WTC11 (cell line): ENCODE results near the gene OTUD4. TPM values are rescaled to one million over a fixed set of nuclear protein-coding genes. Genes with fewer than 3 reads are reported as not detected.

ENCODE experiments used
- ATF3 ChIP-seq: sonication (generic); formaldehyde crosslinking; conservative IDR thresholded peaks from 2 replicates; pipeline ENCODE4 v1.8.1; 2022; ENCODE audit warnings: mild to moderate bottlenecking, missing genetic modification reagents
- CTCF ChIP-seq: fragments of 200-600 bp; IDR thresholded peaks from 2 replicates; pipeline ENCODE4 v1.8.0; 2022; ENCODE audit warnings: antibody characterized with exemption
- E2F5 ChIP-seq: sonication (generic); formaldehyde crosslinking; IDR thresholded peaks from 2 replicates; pipeline ENCODE4 v1.8.1; 2022; ENCODE audit warnings: mild to moderate bottlenecking, moderate library complexity, missing genetic modification reagents
- ESRRA ChIP-seq: sonication (generic); formaldehyde crosslinking; IDR thresholded peaks from 2 replicates; pipeline ENCODE4 v1.8.1; 2022; ENCODE audit warnings: mild to moderate bottlenecking, missing genetic modification reagents, borderline replicate concordance
- ETV6 ChIP-seq: sonication (generic); formaldehyde crosslinking; IDR thresholded peaks from 2 replicates; pipeline ENCODE4 v1.8.1; 2022; ENCODE audit warnings: mild to moderate bottlenecking, missing genetic modification reagents
- HMGA2 ChIP-seq: fragments of 250-450 bp; sonication (Bioruptor Pico); IDR thresholded peaks from 2 replicates; pipeline ENCODE4 v1.4.0; 2021; ENCODE audit warnings: mild to moderate bottlenecking, moderate library complexity
- MXD4 ChIP-seq: fragments of 250-450 bp; sonication (Bioruptor Pico); IDR thresholded peaks from 2 replicates; pipeline ENCODE4 v1.8.0; 2021; ENCODE audit warnings: mild to moderate bottlenecking, moderate library complexity, borderline replicate concordance
- NFATC4 ChIP-seq: fragments of 250-450 bp; sonication (Bioruptor Pico); IDR thresholded peaks from 2 replicates; pipeline ENCODE4 v1.9.0; 2021; ENCODE audit warnings: mild to moderate bottlenecking
- NR1H2 ChIP-seq: sonication (generic); formaldehyde crosslinking; IDR thresholded peaks from 2 replicates; pipeline ENCODE4 v1.9.0; 2021; ENCODE audit warnings: mild to moderate bottlenecking, moderate library complexity, missing genetic modification reagents
- PRRX2 ChIP-seq: fragments of 250-450 bp; sonication (Bioruptor Pico); IDR thresholded peaks from 2 replicates; pipeline ENCODE4 v1.8.0; 2021; ENCODE audit warnings: mild to moderate bottlenecking
- SMAD4 ChIP-seq: sonication (generic); formaldehyde crosslinking; IDR thresholded peaks from 2 replicates; pipeline ENCODE4 v1.8.0; 2022; ENCODE audit warnings: mild to moderate bottlenecking, missing genetic modification reagents
- TEAD4 ChIP-seq: sonication (generic); formaldehyde crosslinking; IDR thresholded peaks from 2 replicates; pipeline ENCODE4 v1.8.0; 2022; ENCODE audit warnings: mild to moderate bottlenecking, missing genetic modification reagents
- TP53 ChIP-seq: sonication (generic); formaldehyde crosslinking; IDR thresholded peaks from 2 replicates; pipeline ENCODE4 v1.8.1; 2023; ENCODE audit warnings: mild to moderate bottlenecking, missing genetic modification reagents
- ZNF121 ChIP-seq: sonication (generic); formaldehyde crosslinking; IDR thresholded peaks from 2 replicates; pipeline ENCODE4 v1.8.0; 2023; ENCODE audit warnings: missing genetic modification reagents
- ZNF423 ChIP-seq: fragments of 250-450 bp; sonication (Bioruptor Pico); IDR thresholded peaks from 2 replicates; pipeline ENCODE4 v2.1.2; 2022; ENCODE audit warnings: mild to moderate bottlenecking, moderate library complexity
- ZNF671 ChIP-seq: fragments of 250-450 bp; sonication (Bioruptor Pico); IDR thresholded peaks from 2 replicates; pipeline ENCODE4 v1.8.0; 2021; ENCODE audit warnings: mild to moderate bottlenecking
- total RNA-seq: library from RNA; stranded (reverse); gene quantifications from 3 replicates; pipeline ENCODE4 v1.2.3, GENCODE V29; 2021
- TF ChIP-seq, protein P1 (sequence below): sonication (generic); formaldehyde crosslinking; IDR thresholded peaks from 2 replicates; pipeline ENCODE4 v1.8.1; 2023; ENCODE audit warnings: mild to moderate bottlenecking, missing genetic modification reagents
- TF ChIP-seq, protein P2 (sequence below): sonication (generic); formaldehyde crosslinking; IDR thresholded peaks from 2 replicates; pipeline ENCODE4 v1.8.0; 2023; ENCODE audit warnings: missing genetic modification reagents, mild to moderate bottlenecking, borderline replicate concordance
- TF ChIP-seq, protein P3 (sequence below): fragments of 250-450 bp; sonication (Bioruptor Pico); IDR thresholded peaks from 2 replicates; pipeline ENCODE4 v1.9.0; 2021; ENCODE audit warnings: mild to moderate bottlenecking

Gene OTUD4
- total RNA-seq, 1 experiment from 2014 or later: 44.6 TPM

GRCh38 chr4:145097821-145098674 lies 82.3 kb downstream of the OTUD4 start, which contains the start of the genes ABCE1 and ANAPC10 (continued):
- TF ChIP-seq HMGA2 (peak; percentile 72), ETV6 (CRISPR knock-in tag) (peak; percentile 93), ZNF121 (CRISPR knock-in tag) (no peak), CTCF (no peak), E2F5 (peak; percentile 46; the same call in 1 of the 2 replicates), NFATC4 (no peak), MXD4 (CRISPR knock-in tag) (no peak), PRRX2 (CRISPR knock-in tag) (no peak), NR1H2 (CRISPR knock-in tag) (no peak), ZNF423 (CRISPR knock-in tag) (no peak), ZNF671 (CRISPR knock-in tag) (no peak), ATF3 (CRISPR knock-in tag) (no peak), ESRRA (CRISPR knock-in tag) (no peak), SMAD4 (no peak), TP53 (peak; percentile 77; the same call in 1 of the 2 replicates), TEAD4 (CRISPR knock-in tag) (no peak)
- TF ChIP-seq, protein P1, sequence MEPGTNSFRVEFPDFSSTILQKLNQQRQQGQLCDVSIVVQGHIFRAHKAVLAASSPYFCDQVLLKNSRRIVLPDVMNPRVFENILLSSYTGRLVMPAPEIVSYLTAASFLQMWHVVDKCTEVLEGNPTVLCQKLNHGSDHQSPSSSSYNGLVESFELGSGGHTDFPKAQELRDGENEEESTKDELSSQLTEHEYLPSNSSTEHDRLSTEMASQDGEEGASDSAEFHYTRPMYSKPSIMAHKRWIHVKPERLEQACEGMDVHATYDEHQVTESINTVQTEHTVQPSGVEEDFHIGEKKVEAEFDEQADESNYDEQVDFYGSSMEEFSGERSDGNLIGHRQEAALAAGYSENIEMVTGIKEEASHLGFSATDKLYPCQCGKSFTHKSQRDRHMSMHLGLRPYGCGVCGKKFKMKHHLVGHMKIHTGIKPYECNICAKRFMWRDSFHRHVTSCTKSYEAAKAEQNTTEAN (CRISPR knock-in tag): 0 out of 2 replicates have a peak, but pooled peaks have one; percentile 24
- TF ChIP-seq, protein P2, sequence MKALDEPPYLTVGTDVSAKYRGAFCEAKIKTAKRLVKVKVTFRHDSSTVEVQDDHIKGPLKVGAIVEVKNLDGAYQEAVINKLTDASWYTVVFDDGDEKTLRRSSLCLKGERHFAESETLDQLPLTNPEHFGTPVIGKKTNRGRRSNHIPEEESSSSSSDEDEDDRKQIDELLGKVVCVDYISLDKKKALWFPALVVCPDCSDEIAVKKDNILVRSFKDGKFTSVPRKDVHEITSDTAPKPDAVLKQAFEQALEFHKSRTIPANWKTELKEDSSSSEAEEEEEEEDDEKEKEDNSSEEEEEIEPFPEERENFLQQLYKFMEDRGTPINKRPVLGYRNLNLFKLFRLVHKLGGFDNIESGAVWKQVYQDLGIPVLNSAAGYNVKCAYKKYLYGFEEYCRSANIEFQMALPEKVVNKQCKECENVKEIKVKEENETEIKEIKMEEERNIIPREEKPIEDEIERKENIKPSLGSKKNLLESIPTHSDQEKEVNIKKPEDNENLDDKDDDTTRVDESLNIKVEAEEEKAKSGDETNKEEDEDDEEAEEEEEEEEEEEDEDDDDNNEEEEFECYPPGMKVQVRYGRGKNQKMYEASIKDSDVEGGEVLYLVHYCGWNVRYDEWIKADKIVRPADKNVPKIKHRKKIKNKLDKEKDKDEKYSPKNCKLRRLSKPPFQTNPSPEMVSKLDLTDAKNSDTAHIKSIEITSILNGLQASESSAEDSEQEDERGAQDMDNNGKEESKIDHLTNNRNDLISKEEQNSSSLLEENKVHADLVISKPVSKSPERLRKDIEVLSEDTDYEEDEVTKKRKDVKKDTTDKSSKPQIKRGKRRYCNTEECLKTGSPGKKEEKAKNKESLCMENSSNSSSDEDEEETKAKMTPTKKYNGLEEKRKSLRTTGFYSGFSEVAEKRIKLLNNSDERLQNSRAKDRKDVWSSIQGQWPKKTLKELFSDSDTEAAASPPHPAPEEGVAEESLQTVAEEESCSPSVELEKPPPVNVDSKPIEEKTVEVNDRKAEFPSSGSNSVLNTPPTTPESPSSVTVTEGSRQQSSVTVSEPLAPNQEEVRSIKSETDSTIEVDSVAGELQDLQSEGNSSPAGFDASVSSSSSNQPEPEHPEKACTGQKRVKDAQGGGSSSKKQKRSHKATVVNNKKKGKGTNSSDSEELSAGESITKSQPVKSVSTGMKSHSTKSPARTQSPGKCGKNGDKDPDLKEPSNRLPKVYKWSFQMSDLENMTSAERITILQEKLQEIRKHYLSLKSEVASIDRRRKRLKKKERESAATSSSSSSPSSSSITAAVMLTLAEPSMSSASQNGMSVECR (CRISPR knock-in tag): peak; percentile 90; the same call in 1 of the 2 replicates
- TF ChIP-seq, protein P3, sequence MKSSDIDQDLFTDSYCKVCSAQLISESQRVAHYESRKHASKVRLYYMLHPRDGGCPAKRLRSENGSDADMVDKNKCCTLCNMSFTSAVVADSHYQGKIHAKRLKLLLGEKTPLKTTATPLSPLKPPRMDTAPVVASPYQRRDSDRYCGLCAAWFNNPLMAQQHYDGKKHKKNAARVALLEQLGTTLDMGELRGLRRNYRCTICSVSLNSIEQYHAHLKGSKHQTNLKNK (CRISPR knock-in tag): no peak
